CD4-positive, alpha-beta T cell treated with Interleukin-4 for 4 hours (primary cell): ENCODE measurements around the gene NDUFAF8.

Experiments
- DNase-seq: peaks from one replicate; pipeline ENCODE4 v3.0.0-alpha.2; 2020

NDUFAF8 gene

GRCh38 chr17:81238815-81239713 lies at the start of gene NDUFAF8, which contains the start of gene TEPSIN:
Gene NDUFAF8, plus strand, starts transcription at chr17:81239318. Its CDS starts 46 bp downstream, at chr17:81239364.
Gene TEPSIN, minus strand, starts transcription at chr17:81239055. Its CDS starts 22 bp downstream, at chr17:81239033.
- DNase-seq, result peak; percentile 98

DNA sequence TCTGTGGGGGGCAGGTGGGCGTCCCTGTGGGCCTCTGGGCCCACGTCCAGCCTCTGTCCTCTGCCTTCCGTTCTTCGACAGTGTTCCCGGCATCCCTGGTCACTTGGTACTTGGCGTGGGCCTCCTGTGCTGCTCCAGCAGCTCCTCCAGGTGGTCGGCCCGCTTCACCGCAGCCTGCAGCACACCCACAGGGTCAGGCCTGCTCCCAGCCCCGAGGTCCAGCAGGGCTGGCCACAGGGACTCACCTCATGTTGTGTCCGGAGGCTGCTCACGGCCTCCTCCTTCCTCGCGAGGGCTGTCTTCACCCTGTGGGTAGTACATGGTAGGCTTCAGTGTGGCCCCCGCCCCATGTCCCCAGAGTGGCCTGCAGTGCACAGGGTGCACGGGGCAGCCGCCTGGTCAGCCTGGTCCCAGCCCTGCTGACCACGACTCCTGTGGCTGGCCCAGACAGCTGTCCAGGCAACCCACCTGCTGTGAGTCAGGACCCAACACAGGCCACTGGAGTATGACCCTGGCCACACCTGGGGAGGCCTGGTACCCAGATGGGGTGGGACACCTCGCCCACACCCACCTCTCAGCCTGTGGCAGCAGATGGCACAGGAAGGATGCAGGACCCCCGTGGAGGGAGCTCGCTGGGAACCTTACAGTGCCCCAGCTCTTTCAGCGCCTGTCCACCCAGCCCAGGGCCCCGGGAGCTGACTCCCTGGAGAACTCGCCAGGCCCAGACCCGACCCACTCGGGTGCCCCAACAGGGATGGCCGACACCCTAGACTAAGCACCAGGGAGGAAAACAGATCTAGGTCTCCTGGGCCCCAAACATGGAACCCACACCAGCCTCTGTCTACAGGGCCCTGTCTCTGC lies 49.2 kb upstream of the NDUFAF8 start:
- no peak for DNase-seq

GRCh38 chr17:81190591-81190990 lies 48.5 kb upstream of the NDUFAF8 start:
- no peak for DNase-seq

- no peak for DNase-seq
These were observed 48.0 kb upstream of the NDUFAF8 start for GRCh38 chr17:81191116-81191515.

- DNase-seq, result no peak
These were observed 47.5 kb upstream of the NDUFAF8 start for GRCh38 chr17:81191646-81192045.

GRCh38 chr17:81192386-81193050 lies 46.6 kb upstream of the NDUFAF8 start:
- no peak for DNase-seq

- no peak for DNase-seq
These were observed 46.1 kb upstream of the NDUFAF8 start for GRCh38 chr17:81193051-81193410.

GRCh38 chr17:81193470-81194224 lies 45.5 kb upstream of the NDUFAF8 start:
- DNase-seq, result no peak

GRCh38 chr17:81194225-81194760 lies 44.8 kb upstream of the NDUFAF8 start:
- no peak for DNase-seq

DNA sequence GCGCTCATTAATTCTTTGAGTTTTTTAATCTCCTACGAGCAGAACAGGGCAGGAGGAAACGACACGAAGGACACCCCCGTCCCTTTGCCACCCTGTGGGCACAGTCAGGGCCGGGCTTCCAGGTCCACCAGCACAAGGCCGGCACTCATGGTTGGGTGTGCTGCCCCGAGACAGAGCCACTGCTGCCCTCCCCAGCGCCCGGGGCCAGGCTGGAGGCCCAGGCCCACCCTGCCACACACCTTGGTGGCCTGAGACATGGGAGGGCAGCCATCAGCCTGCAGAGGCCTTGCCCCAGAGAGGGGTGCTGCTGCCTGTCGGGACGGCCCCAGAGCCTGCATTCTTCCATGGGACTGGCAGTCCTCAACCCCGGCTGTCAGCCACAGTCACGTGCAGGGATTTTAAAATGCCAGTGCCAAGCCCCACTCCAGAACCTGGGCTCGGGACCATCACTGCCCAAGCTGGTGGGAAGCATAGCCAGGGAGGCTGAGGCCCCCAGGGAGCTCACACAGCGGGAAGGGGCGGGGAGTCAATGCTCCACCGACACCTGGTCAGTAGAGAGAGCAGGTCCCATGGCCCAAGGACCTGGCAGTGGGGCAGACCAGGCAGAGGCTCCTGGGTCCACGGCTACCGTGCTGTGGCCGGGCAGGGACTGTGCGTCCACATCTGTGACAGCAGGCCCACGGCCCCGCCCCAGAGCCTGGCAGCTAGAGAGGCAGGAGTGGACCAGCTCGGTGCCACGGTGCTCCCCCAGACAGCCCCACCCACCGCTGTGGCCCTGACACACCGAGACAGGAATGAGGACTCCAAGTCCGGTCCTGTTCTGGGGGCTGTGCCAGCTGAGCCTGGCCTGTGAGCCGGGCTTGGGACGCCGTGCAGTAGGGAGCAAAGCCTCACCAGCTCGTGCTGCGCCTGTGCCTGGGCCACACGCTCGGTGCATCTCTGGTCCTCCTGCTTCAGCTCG lies 43.9 kb upstream of the NDUFAF8 start:
- no peak for DNase-seq

- no peak for DNase-seq
These were observed 43.1 kb upstream of the NDUFAF8 start for GRCh38 chr17:81195941-81196495.

DNA sequence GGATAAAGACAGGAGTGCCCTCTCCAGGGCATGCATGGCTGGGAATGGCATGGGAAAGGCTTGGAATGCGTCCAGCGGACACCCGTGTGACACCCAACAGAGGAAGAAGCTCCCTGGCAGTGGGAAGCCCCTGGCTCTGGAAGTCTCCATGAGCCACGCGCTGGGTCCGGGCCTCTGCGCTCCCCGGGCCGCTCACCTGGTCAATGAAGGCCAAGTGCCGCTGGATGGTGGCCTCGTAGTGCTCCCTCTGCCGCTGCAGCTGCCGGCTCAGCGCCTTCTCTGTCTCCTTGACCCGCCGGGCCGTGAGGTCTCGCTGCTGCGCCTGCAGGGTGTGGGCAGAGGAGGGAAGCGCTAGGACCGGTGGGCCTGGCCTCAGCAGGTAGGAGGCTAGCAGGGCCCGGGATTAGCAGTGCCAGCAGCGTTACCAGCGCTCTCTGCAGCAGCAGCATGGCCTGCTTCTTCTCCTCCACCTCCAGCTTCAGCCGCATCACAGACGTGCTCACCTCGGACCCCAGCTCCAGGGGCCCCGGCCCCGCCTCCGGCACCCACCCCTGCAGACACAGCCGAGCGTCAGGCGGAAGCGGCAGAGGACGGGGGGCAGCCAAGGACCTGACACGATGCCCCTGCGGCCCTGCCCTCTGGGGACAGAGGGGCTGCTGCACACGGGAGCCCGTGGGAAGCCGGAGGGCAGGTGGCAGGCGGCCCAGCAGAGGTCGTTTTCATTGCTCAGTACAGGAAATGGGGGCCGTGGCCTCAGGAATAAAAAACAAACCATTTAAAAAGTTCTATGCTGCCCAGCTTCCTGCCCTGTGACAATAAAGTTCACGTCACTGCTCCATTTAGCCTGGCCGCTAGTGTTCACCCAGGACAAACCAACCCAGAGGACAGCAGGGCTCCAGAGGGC lies 42.4 kb upstream of the NDUFAF8 start:
- no peak for DNase-seq

GRCh38 chr17:81197409-81197795 lies 41.7 kb upstream of the NDUFAF8 start:
- no peak for DNase-seq

- no peak for DNase-seq
These were observed 41.2 kb upstream of the NDUFAF8 start for GRCh38 chr17:81197831-81198490.

DNA sequence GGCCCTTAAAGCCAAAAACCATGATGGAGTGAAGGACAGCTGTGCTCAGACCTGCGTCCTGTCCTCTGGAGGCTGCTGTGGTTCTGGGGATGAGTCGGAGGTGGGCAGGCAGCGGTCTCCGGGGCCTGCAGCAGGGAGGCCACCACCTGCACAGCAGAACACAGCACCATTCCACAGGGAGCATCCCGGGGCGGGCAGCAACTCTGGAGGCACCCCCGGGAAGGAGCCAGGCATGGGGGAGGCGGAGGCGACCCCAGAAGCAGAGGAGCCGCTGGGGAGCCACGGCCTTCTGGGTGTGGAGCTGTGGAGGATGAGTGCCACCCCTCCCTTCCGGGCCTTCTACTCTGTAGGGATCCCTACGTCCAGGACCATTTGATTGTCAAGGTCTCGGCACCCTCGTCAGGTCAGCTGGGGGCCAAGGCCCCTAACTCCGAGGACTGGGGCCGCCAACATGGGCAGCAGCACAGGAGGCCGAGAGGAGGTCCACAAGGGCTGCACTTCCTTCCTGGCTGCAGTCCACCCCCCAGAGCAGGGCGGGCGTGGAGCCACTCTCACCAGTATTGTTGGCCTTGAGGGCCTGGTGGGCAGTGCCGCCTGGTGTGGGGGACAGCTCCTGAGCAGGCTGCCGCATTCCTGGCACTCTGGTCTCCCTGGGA lies 40.2 kb upstream of the NDUFAF8 start:
- no peak for DNase-seq

GRCh38 chr17:81199482-81199830 lies 39.7 kb upstream of the NDUFAF8 start:
- DNase-seq, result no peak

DNA sequence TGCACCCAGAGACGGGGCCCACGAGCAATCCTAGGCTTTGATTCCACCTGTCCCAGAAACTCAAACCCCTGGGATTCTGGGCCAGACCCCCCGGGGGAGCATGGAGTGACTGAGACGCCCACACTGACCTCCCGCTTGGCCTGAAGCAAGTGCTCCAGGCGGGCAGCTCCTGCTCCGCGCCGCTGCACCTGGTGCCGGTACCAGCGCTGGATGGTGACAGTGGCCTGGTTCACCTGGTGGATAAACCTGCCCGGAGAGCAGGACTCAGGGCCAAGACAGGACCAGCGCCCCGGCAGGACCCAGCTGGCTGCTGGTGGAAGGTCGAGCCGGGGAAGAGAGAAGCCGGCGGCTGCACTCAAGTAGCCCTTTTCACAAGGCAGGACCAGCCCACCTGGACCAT lies 38.9 kb upstream of the NDUFAF8 start:
- DNase-seq, result no peak
